Mammary epithelial cell (primary cell): ENCODE measurements around the gene TAF12.
"Not testable (repeated sequence)": the region's sequence is repeated elsewhere in the genome, so short reads cannot be mapped to it uniquely, and the experiment has no call there.

Experiments
- CTCF ChIP-seq, 2 donors: IDR thresholded peaks in 1 of 2; conservative IDR thresholded peaks in 1 of 2; 2 replicates each; pipeline ENCODE4 v1.5.1; 2011 to 2012; ENCODE audit warnings: inconsistent platforms in 2 of 2, low read length in 2 of 2, mild to moderate bottlenecking in 2 of 2, control low read depth in 1 of 2, low read depth in 1 of 2; ENCODE audit not compliant: insufficient read depth in 1 of 2; ENCODE audit errors: extremely low read depth in 1 of 2
- EZH2 ChIP-seq: IDR thresholded peaks from 2 replicates; pipeline ENCODE4 v1.6.1; 2012; ENCODE audit warnings: low read length, inconsistent platforms, borderline replicate concordance

- TF ChIP-seq CTCF (conservative IDR thresholded peaks at IDR 0.05 in 1 of 2, IDR thresholded peaks at IDR 0.05 in 1 of 2; ENCODE audit: extremely low read depth in 1 of 2, insufficient read depth in 1 of 2, low read depth in 1 of 2, low read length in 2 of 2); EZH2: not testable (repeated sequence)
Observed at GRCh38 chr1:28596276-28596675, 46.6 kb downstream of the TAF12 start.
